NCI-H82 treated with DMSO at 0.1 percent for 48 hours (cell line): ENCODE measurements around the gene SPAG17.

ENCODE experiments used
- DNase-seq: peaks from one replicate; lab custom pipeline; 2025; ENCODE audit not compliant: unreplicated experiment; lab: John Stamatoyannopoulos, UW

The SPAG17 gene

GRCh38 chr1:118081387-118081786, 103.6 kb downstream of the SPAG17 start:
- DNase-seq: no peak

GRCh38 chr1:118077331-118078045, 107.5 kb downstream of the SPAG17 start:
- no peak for DNase-seq

GRCh38 chr1:118075116-118075515, 109.9 kb downstream of the SPAG17 start:
- DNase-seq: no peak

DNA sequence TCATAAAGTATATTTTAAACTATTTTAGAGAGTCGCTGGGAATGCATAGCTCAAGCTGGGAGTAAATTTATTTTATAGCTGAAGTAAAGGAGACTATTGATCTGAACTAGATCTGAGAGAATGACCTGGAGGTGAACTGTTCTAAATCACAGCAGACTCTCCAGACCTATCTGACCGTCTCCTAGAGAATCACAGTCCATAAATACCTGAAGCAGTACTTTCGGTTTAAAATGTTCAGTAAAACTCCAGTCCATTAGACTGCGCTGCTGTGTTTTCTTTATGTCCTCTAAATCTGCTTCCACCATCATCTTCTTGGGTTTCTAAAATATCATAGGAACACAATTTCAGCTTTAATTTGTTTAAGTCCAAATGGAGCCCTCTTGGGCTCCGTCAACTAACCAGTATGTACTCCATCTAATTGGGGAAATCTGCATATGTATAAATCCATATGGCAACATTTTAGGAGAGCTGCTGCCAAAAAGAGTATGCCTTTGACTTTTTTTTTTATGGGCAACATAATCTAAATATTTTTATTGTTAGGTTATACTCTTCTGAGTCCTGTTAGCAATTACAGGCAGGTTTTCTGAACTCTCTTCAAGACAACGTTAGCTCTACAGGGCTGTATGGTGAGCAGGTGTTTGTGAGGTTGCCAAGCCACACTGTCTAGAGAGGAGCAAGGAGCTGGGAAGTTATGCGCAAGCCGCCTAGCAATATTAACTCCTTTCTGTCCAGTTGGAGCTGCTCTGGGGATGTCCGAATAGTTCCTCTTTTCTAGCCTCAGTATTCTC, 111.2 kb downstream of the SPAG17 start:
- DNase-seq: no peak

- no peak for DNase-seq
These were observed 135.0 kb downstream of the SPAG17 start for GRCh38 chr1:118049981-118050380.

DNA sequence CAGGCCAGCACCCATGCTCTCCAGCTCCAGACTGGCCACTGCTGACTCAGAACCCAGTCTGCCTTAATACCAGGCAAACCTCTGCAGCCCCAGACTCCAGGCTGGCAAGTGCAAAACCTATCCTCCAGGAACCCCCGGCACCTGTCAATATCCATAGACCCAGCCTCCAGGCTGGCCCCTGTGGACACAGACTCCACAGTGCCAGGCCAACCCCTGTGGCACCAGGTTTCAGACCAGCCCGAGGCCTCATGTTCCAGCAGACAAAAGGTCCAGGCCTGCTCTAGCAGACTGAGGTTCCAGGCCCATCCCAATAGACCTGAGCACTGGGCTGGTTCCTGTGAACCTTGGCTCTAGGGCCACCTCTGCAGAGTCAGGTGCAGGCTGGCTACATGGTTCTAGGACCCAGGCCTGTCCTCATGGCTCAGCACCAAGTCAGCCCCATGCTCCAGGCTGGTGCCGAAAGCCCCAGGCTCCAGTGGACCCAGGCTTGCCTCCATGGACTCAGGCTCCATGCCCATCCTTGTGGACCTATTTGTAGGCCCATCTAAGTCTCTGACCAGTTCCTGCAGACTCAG, 137.3 kb downstream of the SPAG17 start:
- DNase-seq: no peak

GRCh38 chr1:118047006-118047649, 137.9 kb downstream of the SPAG17 start:
- no peak for DNase-seq

- DNase-seq: no peak
These were observed 141.4 kb downstream of the SPAG17 start for GRCh38 chr1:118043624-118044023.

DNA sequence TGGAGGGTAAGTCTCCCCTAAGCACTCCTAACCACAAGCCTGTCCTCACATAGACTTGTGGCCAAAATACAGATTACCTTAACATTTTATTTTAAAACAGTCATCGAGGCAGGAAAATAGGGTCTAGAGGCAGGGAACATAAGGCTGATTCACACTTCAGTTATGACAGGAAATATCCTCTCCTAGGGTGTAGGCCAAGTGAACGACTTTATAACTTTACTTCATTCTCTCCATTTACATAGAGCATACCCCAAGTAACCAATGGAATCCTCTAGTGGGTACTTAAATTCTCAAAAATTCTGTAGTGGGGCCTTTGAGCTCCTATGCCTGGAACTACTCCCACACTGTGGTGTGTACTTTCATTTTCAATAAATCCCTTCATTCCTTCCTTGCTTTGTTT, 142.5 kb downstream of the SPAG17 start:
- DNase-seq: no peak

DNA sequence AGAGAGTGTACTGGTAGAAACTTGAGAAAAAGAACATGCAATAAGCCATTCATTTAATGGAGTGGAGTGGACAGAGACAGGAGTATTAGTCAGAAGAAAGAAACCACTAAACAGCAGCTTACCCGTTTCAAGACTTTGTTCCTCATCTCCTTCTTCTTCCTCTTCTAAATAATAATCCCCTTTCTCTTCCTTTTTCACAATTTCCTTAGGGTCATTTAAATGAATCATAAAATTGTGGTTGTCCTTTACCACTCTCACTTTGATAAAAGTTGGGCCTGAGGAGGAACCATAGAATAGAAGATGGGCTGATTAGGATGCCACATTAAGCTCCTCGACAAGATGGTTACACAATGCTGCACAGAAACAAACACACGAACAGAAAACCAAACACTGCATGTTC, 145.9 kb downstream of the SPAG17 start:
- no peak for DNase-seq

GRCh38 chr1:118032883-118033282, 152.1 kb downstream of the SPAG17 start:
- no peak for DNase-seq

- DNase-seq: no peak
These were observed 156.8 kb downstream of the SPAG17 start for GRCh38 chr1:118028267-118028666.

- no peak for DNase-seq
These were observed 161.8 kb downstream of the SPAG17 start for GRCh38 chr1:118023199-118023598.

DNA sequence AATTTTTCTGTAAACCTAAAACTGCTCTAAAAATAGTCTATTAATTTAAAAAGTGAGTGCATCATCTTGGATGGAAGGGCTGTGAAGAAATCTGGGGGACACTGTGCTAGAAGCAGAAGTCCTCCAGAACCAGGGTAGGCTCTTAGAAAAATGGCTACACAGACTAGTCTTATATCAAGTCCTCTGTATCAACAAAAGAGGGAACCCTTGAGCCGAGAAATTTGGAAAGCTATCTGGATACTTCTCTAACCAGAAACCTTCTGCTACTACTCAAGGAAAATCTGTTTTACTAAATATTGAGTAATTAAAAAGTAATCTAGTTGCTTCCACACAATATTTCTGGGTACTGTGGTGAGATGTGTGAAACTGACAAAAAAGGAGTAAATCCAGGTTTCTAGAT, 163.4 kb downstream of the SPAG17 start:
- no peak for DNase-seq

DNA sequence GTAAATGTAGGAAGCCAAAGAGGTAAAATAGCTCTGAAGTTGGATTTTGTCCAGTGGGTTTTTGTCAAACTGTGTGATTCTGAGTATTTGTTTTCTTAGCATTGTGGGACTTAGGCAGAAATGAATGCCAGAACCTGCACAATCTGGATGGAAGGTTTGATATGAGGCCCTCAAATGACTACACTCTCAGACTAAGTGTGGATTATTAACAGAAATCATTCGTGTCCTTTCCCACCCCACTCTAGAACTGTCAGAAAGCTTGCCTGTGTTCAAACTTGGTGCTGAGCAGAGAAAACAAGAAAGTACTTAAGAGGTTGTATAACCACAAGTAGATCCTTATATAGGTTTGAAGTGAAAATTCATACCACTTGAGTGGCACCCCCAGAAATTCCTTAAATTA, 167.0 kb downstream of the SPAG17 start:
- no peak for DNase-seq

- DNase-seq: no peak
These were observed 171.1 kb downstream of the SPAG17 start for GRCh38 chr1:118013938-118014337.

- DNase-seq: no peak
These were observed 171.7 kb downstream of the SPAG17 start for GRCh38 chr1:118013336-118013735.

DNA sequence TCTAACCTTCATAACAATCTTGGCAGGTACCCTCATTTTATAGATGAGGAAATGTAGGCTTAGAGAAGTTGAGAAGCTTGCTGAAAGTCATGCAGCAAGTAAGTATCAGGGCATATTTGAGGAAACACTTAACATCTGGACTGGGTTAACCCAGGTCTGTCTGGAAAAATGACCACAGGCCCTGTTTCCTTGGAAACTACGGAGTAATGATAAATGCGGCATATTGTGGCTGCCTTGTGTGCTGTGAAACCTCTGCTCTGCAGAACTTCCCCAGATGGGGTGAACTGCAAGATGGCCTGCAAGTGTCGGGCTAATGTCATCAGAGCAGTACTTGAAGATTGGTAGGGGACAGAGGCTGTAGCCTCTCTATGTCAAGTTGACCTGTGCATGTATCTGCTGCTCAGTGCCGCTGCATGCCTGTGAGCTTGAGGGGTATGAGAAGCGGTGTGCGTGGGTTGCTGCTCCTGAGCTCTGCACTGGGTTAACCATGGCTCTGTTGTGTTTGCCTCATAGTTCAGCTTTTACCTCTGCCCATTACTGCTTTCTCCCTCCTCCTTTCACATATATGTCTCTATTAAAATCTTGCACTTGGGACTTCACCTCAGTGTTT, 172.4 kb downstream of the SPAG17 start:
- DNase-seq: no peak

DNA sequence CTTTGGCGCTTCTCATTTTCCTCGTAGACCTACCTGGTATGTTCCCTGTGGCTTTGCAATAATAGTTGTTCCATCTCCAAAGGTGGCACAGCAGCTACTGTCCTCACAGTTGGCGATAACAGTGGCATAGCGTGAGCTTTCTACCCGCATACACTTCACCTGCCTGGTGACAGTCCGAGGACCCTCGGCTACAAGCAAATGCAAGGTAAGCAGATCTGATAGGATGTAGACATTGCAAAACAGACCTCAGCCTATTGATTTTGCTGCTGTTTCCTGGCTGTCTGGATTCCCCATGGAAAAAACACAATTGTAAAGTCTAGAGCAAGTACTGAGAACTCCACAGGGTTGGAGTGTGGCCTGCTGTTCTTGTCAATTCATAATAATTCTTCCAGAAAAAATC, 177.0 kb downstream of the SPAG17 start:
- DNase-seq: no peak

GRCh38 chr1:118007391-118007790, 177.6 kb downstream of the SPAG17 start:
- DNase-seq: no peak

- no peak for DNase-seq
These were observed 180.7 kb downstream of the SPAG17 start for GRCh38 chr1:118004312-118004711.
